Right lobe of liver (tissue), 6 donors: ENCODE data around the gene MYO9A. TPM values are rescaled to one million over a fixed set of nuclear protein-coding genes. Genes with fewer than 3 reads are reported as not detected.

ENCODE experiments used
- ATAC-seq, 4 donors: fragments of 200-7000 bp; cut with Tn5 transposase; one replicate each; pipeline ENCODE4 v1.9.1; 2020; ENCODE audit warnings: mild to moderate bottlenecking in 4 of 4, moderate library complexity in 4 of 4
- DNase-seq, 3 donors: peaks; one replicate each; pipeline ENCODE4 v3.0.0-alpha.2; 2020
- H3K27ac ChIP-seq, 3 donors: fragments of 200-600 bp; one replicate each; pipeline ENCODE4 v1.8.0; 2022
- H3K27me3 ChIP-seq, 2 donors: fragments of 200-600 bp; one replicate each; pipeline ENCODE4 v1.8.0; 2022
- H3K36me3 ChIP-seq, 4 donors: fragments of 200-600 bp; sonication (generic) in 1 of 4; one replicate each; pipeline versions ENCODE4 v1.5.1 to v1.8.0; 2017 to 2022; ENCODE audit warnings: control low read depth in 1 of 4
- H3K4me1 ChIP-seq, 4 donors: fragments of 200-600 bp; sonication (generic) in 1 of 4; one replicate each; pipeline versions ENCODE4 v1.5.1 to v1.8.0; 2017 to 2022; ENCODE audit warnings: control low read depth in 1 of 4
- H3K4me3 ChIP-seq, 3 donors: fragments of 200-600 bp; one replicate each; pipeline ENCODE4 v1.8.0; 2022
- H3K9me3 ChIP-seq, 4 donors: fragments of 200-600 bp; sonication (generic) in 1 of 4; one replicate each; pipeline versions ENCODE4 v1.5.1 to v1.8.0; 2017 to 2022; ENCODE audit warnings: control low read depth in 1 of 4
- POLR2A ChIP-seq: fragments of 450-650 bp; IDR thresholded peaks from one replicate; pipeline ENCODE4 v1.6.1; 2017; ENCODE audit warnings: antibody characterized with exemption, mild to moderate bottlenecking
- WGBS: methylation state at CpG from one replicate; pipeline ENCODE4 v1.1.6; 2018; ENCODE audit warnings: low coverage, low lambda C conversion rate; ENCODE audit not compliant: insufficient coverage; ENCODE audit errors: missing lambda C conversion rate; 5-methylcytosine and 5-hydroxymethylcytosine counted together
- intact Hi-C, 2 donors: fragments of 100-400 bp; cut with DNase I; formaldehyde crosslinking; loops; one replicate each; pipeline versions ENCODE4 v1.11.2 to v1.14.1; 2022
- total RNA-seq, 6 experiments: library from RNA; depleted of rRNA in 2 of 6; stranded (reverse); fragments of >200 nt in 2 of 6; fragmentation: NEBNext Ultra II Directional in 3 of 6; extraction: Animal tissue kit (Norgen Biotek cat#: 25700) in 3 of 6; gene quantifications; one replicate each; pipeline versions ENCODE4 v1.1.0 to v1.2.4, GENCODE V29; 2016 to 2023
- TF ChIP-seq, protein P1 (sequence below), 4 donors: fragments of 200-600 bp in 3 of 4; fragments of 450-650 bp in 1 of 4; IDR thresholded peaks; one replicate each; pipeline versions ENCODE4 v1.5.1 to v1.8.0; 2016 to 2022; ENCODE audit warnings: antibody characterized with exemption in 4 of 4, mild to moderate bottlenecking in 2 of 4
- donor health status: DM: no; HTN: yes; CAD: no.
- donor health status: DM: no; HTN: no; CAD: no.
- donor health status: DM: no; HTN: no; CAD: no.
- donor health status: DM: no; HTN: yes; CAD: no.
- donor health status: DM: no; HTN: yes; CAD: no.

Gene MYO9A
- total RNA-seq, 6 experiments from 2014 or later, result 5.6 to 10.4 (median 8.5) TPM

DNA sequence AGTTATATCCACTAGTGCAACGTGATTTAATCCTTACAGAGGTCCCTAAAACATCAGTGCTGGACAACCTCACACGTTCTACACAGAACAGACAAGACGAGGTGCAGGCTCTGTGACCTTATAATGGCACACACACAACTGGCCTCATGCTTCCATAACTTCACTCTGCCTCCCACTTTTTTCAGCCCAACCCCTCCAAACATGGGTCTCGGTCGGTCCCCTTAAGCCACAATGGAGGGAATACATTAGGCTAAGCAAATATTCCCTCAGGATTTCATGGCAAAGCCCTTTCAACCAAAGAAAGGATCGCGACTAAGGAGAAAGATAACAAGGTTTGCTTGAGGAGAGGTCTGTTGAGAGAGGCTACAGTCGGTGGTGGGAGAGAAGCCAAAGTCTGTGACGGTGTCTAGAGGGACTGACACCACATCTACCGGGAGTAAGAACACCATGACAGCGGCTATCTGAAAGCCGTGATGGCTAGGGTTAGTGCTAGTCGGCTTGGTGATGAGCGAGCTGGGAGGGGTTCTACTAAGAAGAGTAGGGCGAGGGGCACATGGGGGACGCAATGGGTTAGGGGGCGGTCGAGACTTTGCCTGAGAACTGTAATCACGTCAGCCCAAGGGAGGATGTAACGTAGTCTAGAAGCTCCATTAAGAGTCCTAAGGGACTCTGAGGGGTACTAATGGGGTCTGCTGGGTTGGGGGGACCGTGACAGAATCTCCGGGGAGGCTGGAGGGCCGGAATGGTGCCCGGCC is 1.0 kb downstream of the MYO9A start:
- TF ChIP-seq, protein P1, sequence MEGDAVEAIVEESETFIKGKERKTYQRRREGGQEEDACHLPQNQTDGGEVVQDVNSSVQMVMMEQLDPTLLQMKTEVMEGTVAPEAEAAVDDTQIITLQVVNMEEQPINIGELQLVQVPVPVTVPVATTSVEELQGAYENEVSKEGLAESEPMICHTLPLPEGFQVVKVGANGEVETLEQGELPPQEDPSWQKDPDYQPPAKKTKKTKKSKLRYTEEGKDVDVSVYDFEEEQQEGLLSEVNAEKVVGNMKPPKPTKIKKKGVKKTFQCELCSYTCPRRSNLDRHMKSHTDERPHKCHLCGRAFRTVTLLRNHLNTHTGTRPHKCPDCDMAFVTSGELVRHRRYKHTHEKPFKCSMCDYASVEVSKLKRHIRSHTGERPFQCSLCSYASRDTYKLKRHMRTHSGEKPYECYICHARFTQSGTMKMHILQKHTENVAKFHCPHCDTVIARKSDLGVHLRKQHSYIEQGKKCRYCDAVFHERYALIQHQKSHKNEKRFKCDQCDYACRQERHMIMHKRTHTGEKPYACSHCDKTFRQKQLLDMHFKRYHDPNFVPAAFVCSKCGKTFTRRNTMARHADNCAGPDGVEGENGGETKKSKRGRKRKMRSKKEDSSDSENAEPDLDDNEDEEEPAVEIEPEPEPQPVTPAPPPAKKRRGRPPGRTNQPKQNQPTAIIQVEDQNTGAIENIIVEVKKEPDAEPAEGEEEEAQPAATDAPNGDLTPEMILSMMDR (IDR thresholded peaks at IDR 0.05), result no peak
- TF ChIP-seq POLR2A, result no peak
- H3K27ac ChIP-seq, result peak overlapping the region; percentile 70 to 91 (median 88)
- WGBS, result 9% methylated on average over 18 of the region's 24 CpGs
- no peaks in the 10 kb centered on the region for H3K27me3 ChIP-seq
- H3K36me3 ChIP-seq, result no peaks in the 10 kb centered on the region
- no peak for ATAC-seq
- peaks cover 0 to 14% (median 3%) of the 10 kb centered on the region in 4 donors for H3K4me1 ChIP-seq
- H3K4me3 ChIP-seq, result peak overlapping the region; percentile 86 to 95 (median 92)
- H3K9me3 ChIP-seq, result no peaks in the 10 kb centered on the region
- intact Hi-C loops, result no loop called here
- peak in 2 of 3 donors; percentile 31 to 48 for DNase-seq

DNA sequence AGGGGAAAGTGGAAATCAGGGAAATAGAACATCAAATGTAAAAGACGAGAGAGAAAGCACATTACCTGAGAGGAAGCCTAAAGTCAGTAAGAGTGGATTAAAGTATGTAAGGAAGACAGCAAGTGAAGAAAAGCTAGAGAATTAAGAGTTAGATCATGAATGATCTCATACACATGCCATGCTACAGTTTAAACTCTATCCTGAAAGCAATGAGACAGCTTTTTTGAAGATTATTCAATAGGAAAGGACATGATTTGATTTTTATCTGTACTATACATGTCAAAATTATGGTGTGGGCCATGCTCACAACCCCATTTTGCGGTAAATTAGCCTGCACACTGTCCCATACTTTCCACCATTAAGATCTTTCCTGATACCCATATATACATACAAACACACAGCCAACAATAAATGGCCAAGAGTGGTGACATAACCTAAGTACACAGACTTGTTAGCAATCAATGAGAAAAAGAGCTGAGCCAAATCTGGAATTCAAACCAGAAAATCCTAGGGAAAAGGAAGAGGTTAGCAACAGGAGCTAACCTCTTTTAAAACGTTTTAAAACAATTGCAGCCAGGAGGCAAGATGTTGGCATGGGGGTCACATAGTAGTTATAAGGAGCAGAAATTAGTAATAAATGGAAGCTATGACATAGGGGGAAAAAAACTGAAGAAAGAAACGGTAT is 4.5 kb downstream of the MYO9A start:
- TF ChIP-seq POLR2A, result no peak
- TF ChIP-seq, protein P1 (IDR thresholded peaks at IDR 0.05), result no peak
- H3K36me3 ChIP-seq, result no peaks in the 10 kb centered on the region
- intact Hi-C loops, result no loop called here
- no peak for ATAC-seq
- no peak overlapping the region for H3K4me3 ChIP-seq
- H3K27ac ChIP-seq, result no peak overlapping the region
- H3K4me1 ChIP-seq, result peaks cover 0 to 9% (median 3%) of the 10 kb centered on the region in 4 donors
- H3K27me3 ChIP-seq, result no peaks in the 10 kb centered on the region
- 74% methylated on average over 4 of the region's 4 CpGs for WGBS
- H3K9me3 ChIP-seq, result no peaks in the 10 kb centered on the region
- DNase-seq, result no peak

DNA sequence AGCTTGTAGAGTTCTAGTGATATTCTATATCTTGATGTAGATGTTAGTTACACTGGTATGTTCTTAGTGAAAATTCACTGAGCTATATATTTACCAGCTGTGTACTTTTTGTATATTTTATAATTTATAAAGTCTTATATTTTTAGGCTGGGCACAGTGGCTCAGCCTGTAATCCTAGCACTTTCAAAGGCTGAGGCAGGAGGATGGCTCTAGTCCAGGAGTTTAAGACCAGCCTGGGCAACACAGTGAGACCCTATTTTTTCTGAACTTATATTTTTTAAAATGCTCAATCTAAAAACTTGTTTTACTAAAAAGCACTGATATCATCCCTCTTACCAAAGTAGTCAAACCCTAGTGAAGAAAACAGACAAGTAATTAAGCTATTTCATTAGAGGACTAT is 5.1 kb downstream of the MYO9A start:
- no peak for TF ChIP-seq POLR2A
- TF ChIP-seq, protein P1 (IDR thresholded peaks at IDR 0.05), result no peak
- intact Hi-C loops, result no loop called here
- Histone ChIP-seq H3K27me3 (no peaks in the 10 kb centered on the region), H3K27ac (no peak overlapping the region), H3K9me3 (no peaks in the 10 kb centered on the region), H3K4me1 (peaks cover 0 to 9% (median 3%) of the 10 kb centered on the region in 4 donors), H3K36me3 (no peaks in the 10 kb centered on the region), H3K4me3 (no peak overlapping the region)
- DNase-seq (no peak), ATAC-seq (no peak)

DNA sequence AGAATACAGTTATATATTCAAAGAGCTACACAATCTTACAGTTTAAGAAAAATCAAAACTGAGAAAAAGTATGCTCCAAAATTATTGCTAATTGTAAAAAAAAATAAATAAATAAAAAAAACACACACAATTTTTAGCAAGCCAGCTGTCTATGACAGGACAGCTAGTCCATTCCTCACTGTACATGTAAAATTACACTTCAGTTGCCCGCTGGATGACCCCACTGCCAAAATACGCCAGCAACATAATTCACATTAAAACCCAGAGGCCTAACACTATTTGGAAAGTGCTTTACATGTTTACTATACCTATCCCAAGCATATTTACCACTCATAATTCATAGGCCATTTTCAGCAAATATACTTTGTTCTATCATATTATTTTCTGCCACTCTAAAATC is 5.8 kb downstream of the MYO9A start:
- Histone ChIP-seq H3K9me3 (no peaks in the 10 kb centered on the region), H3K36me3 (no peaks in the 10 kb centered on the region), H3K4me1 (peaks cover 0 to 9% (median 3%) of the 10 kb centered on the region in 4 donors), H3K27me3 (no peaks in the 10 kb centered on the region), H3K27ac (no peak overlapping the region), H3K4me3 (no peak overlapping the region)
- TF ChIP-seq, protein P1 (IDR thresholded peaks at IDR 0.05), result no peak
- no peak for TF ChIP-seq POLR2A
- no peak for ATAC-seq
- no peak for DNase-seq
- intact Hi-C loops, result no loop called here
- WGBS, result 78% methylated on average over 2 of the region's 2 CpGs
